ENCODE results near the gene ZDHHC24.

GRCh38 chr11:66476841-66477251 is 69.0 kb downstream of the ZDHHC24 start:
- TF ChIP-seq, protein P1, sequence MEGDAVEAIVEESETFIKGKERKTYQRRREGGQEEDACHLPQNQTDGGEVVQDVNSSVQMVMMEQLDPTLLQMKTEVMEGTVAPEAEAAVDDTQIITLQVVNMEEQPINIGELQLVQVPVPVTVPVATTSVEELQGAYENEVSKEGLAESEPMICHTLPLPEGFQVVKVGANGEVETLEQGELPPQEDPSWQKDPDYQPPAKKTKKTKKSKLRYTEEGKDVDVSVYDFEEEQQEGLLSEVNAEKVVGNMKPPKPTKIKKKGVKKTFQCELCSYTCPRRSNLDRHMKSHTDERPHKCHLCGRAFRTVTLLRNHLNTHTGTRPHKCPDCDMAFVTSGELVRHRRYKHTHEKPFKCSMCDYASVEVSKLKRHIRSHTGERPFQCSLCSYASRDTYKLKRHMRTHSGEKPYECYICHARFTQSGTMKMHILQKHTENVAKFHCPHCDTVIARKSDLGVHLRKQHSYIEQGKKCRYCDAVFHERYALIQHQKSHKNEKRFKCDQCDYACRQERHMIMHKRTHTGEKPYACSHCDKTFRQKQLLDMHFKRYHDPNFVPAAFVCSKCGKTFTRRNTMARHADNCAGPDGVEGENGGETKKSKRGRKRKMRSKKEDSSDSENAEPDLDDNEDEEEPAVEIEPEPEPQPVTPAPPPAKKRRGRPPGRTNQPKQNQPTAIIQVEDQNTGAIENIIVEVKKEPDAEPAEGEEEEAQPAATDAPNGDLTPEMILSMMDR (IDR thresholded peaks at IDR 0.05): no peak
- TF ChIP-seq EZH2phosphoT487 (IDR thresholded peaks at IDR 0.05): no peak
- no peak for TF ChIP-seq EZH2 (IDR thresholded peaks at IDR 0.05)

Measured in neural progenitor cell (in vitro differentiated cells).